IMR-90 (cell line): ENCODE data around the gene AKAP6. TPM values are rescaled to one million over a fixed set of nuclear protein-coding genes. Genes with fewer than 3 reads are reported as not detected.
A peak's percentile ranks its signal among the peaks of the same experiment; 100 is the strongest.

Experiments
- ATAC-seq: fragments of 200-7000 bp; cut with Tn5 transposase; 2 replicates; pipeline ENCODE4 v1.9.1; 2020; ENCODE audit warnings: low read depth, mild to moderate bottlenecking, moderate library complexity
- BruUV-seq: library from RNA; stranded (reverse); fragments of 400-500 nt; replicated peaks from 2 replicates; lab custom pipeline; 2021; lab: Mats Ljungman, UMichigan
- CTCF ChIA-PET: fragments of 300-600 bp; formaldehyde crosslinking; extraction: SDS; loops from one replicate; lab custom pipeline; 2021; ENCODE audit warnings: antibody characterized with exemption; lab: Yijun Ruan, JAX
- POLR2A ChIA-PET: fragments of 300-600 bp; sonication (Branson Sonifier 250); formaldehyde crosslinking; loops from one replicate; lab custom pipeline; 2022; ENCODE audit warnings: antibody characterized with exemption; ENCODE audit not compliant: unreplicated experiment; lab: Charles Lee
- DNase-seq: peaks from one replicate; pipeline ENCODE4 v3.0.0; 2013
- H2AFZ ChIP-seq: replicated peaks from 2 replicates; pipeline ENCODE3; 2013; ENCODE audit warnings: low read length, mild to moderate bottlenecking; ENCODE audit not compliant: poor library complexity
- H2AK5ac ChIP-seq: 2 replicates; pipeline ENCODE4 v1.6.1; 2013; ENCODE audit warnings: low read depth, low read length, inconsistent platforms
- H2AK9ac ChIP-seq: replicated peaks from 2 replicates; pipeline ENCODE3; 2013; ENCODE audit warnings: mild to moderate bottlenecking, low read depth, low read length, moderate library complexity; ENCODE audit not compliant: poor library complexity
- H2BK120ac ChIP-seq: 2 replicates; pipeline ENCODE4 v1.6.1; 2013; ENCODE audit warnings: low read depth, low read length, inconsistent platforms
- H2BK15ac ChIP-seq: 3 replicates; pipeline ENCODE4 v1.6.1; 2013; ENCODE audit warnings: low read depth, low read length, inconsistent platforms
- H2BK20ac ChIP-seq: 2 replicates; pipeline ENCODE4 v1.6.1; 2013; ENCODE audit warnings: low read depth, mild to moderate bottlenecking, inconsistent platforms, low read length, moderate library complexity
- H2BK5ac ChIP-seq: 2 replicates; pipeline ENCODE4 v1.6.1; 2013; ENCODE audit warnings: mild to moderate bottlenecking, low read depth, low read length, inconsistent platforms; ENCODE audit not compliant: poor library complexity, severe bottlenecking
- H3K14ac ChIP-seq: replicated peaks from 2 replicates; pipeline ENCODE4 v1.6.1; 2013; ENCODE audit warnings: low read depth, low read length, inconsistent platforms
- H3K18ac ChIP-seq: 2 replicates; pipeline ENCODE4 v1.6.1; 2013; ENCODE audit warnings: low read depth, low read length, control low read depth
- H3K23ac ChIP-seq: 2 replicates; pipeline ENCODE4 v1.6.1; 2013; ENCODE audit warnings: low read depth, low read length, inconsistent platforms
- H3K27ac ChIP-seq: 2 replicates; pipeline ENCODE4 v1.5.1; 2013; ENCODE audit warnings: mild to moderate bottlenecking, control low read depth, low read length; ENCODE audit not compliant: insufficient read depth
- H3K27me3 ChIP-seq: 2 replicates; pipeline ENCODE4 v1.6.1; 2013; ENCODE audit warnings: low read length; ENCODE audit not compliant: control insufficient read depth, insufficient read depth
- H3K36me3 ChIP-seq: 2 replicates; pipeline ENCODE4 v1.6.1; 2013; ENCODE audit warnings: low read length, mixed read lengths; ENCODE audit not compliant: control insufficient read depth, insufficient read depth
- H3K4ac ChIP-seq: 2 replicates; pipeline ENCODE4 v1.6.1; 2013; ENCODE audit warnings: low read depth, low read length, inconsistent platforms
- H3K4me1 ChIP-seq: 2 replicates; pipeline ENCODE4 v1.6.1; 2013; ENCODE audit warnings: low read length, mixed read lengths; ENCODE audit not compliant: control insufficient read depth, insufficient read depth
- H3K4me2 ChIP-seq: 2 replicates; pipeline ENCODE4 v1.6.1; 2013; ENCODE audit warnings: low read depth, mild to moderate bottlenecking, control low read depth, low read length, moderate library complexity
- H3K4me3 ChIP-seq: 2 replicates; pipeline ENCODE4 v1.5.1; 2013; ENCODE audit warnings: low read depth, mild to moderate bottlenecking, control low read depth, low read length, moderate library complexity; ENCODE audit not compliant: insufficient read depth
- H3K56ac ChIP-seq: 2 replicates; pipeline ENCODE4 v1.6.1; 2013; ENCODE audit warnings: low read length, inconsistent platforms; ENCODE audit not compliant: insufficient read depth; ENCODE audit errors: extremely low read depth
- H3K79me1 ChIP-seq, 2 experiments: 2 replicates each; pipeline ENCODE4 v1.6.1; 2013; ENCODE audit warnings: low read length in 2 of 2, inconsistent platforms in 1 of 2, low read depth in 1 of 2
- H3K9ac ChIP-seq: 2 replicates; pipeline ENCODE4 v1.6.1; 2013; ENCODE audit warnings: low read depth, low read length, control low read depth
- H3K9me1 ChIP-seq: 2 replicates; pipeline ENCODE4 v1.6.1; 2013; ENCODE audit warnings: low read length, inconsistent platforms; ENCODE audit not compliant: insufficient read depth
- H3K9me3 ChIP-seq: 2 replicates; pipeline ENCODE4 v1.6.1; 2013; ENCODE audit warnings: low read length; ENCODE audit not compliant: control insufficient read depth, insufficient read depth
- H4K20me1 ChIP-seq: 2 replicates; pipeline ENCODE4 v1.6.1; 2013; ENCODE audit warnings: low read length, inconsistent platforms; ENCODE audit not compliant: insufficient read depth
- H4K5ac ChIP-seq: 2 replicates; pipeline ENCODE4 v1.6.1; 2013; ENCODE audit warnings: mild to moderate bottlenecking, low read depth, low read length, control low read depth
- H4K8ac ChIP-seq, 2 experiments: 2 replicates each; pipeline ENCODE4 v1.6.1; 2013; ENCODE audit warnings: low read depth in 2 of 2, low read length in 2 of 2, control low read depth in 1 of 2, inconsistent platforms in 1 of 2
- H4K91ac ChIP-seq: 2 replicates; pipeline ENCODE4 v1.6.1; 2013; ENCODE audit warnings: low read depth, low read length, inconsistent platforms; ENCODE audit not compliant: insufficient read depth
- CHD1 ChIP-seq: IDR thresholded peaks from 2 replicates; pipeline ENCODE4 v1.6.1; 2012; ENCODE audit warnings: low read depth, low read length, improper control_type of control experiment
- CTCF ChIP-seq: conservative IDR thresholded peaks from 2 replicates; pipeline ENCODE4 v1.5.1; 2012; ENCODE audit warnings: mild to moderate bottlenecking, low read depth, low read length, improper control_type of control experiment
- ELK1 ChIP-seq: fragments of 150-350 bp; IDR thresholded peaks from 2 replicates; pipeline ENCODE4 v1.6.1; 2016; ENCODE audit warnings: low read depth, mild to moderate bottlenecking, low read length, moderate library complexity, borderline replicate concordance
- MAFK ChIP-seq: IDR thresholded peaks from 2 replicates; pipeline ENCODE4 v1.6.1; 2012; ENCODE audit warnings: low read depth, low read length, improper control_type of control experiment
- NFE2L2 ChIP-seq: fragments of 150-350 bp; IDR thresholded peaks from 2 replicates; pipeline ENCODE4 v1.6.1; 2016; ENCODE audit warnings: low read depth, mild to moderate bottlenecking, low read length
- RAD21 ChIP-seq: IDR thresholded peaks from 2 replicates; pipeline ENCODE4 v1.6.1; 2012; ENCODE audit warnings: low read length, improper control_type of control experiment
- RFX5 ChIP-seq: IDR thresholded peaks from 2 replicates; pipeline ENCODE4 v1.8.0; 2012; ENCODE audit warnings: low read depth, mild to moderate bottlenecking, low read length, moderate library complexity
- SMC3 ChIP-seq: fragments of 150-350 bp; IDR thresholded peaks from 2 replicates; pipeline ENCODE4 v1.6.1; 2016; ENCODE audit warnings: low read depth, mild to moderate bottlenecking, antibody characterized with exemption, low read length, moderate library complexity
- WGBS, 2 experiments: methylation state at CpG; one replicate each; pipeline versions ENCODE4 v1.1.5 to v1.1.7; 2013; ENCODE audit warnings: missing lambda C conversion rate in 2 of 2; ENCODE audit not compliant: insufficient read length in 1 of 2; ENCODE audit errors: extremely low coverage in 2 of 2; 5-methylcytosine and 5-hydroxymethylcytosine counted together
- dilution Hi-C: fragments of 300-500 bp; cut with HindIII; formaldehyde crosslinking; loops from one replicate; pipeline ENCODE4 v1.14.3; 2018; ENCODE audit warnings: low sequenced_read_pairs; ENCODE audit not compliant: unreplicated experiment
- in situ Hi-C: fragments of 300-500 bp; cut with MboI; formaldehyde crosslinking; loops from 3 replicates; pipeline ENCODE4 v1.14.3; 2019; ENCODE audit warnings: low sequenced_read_pairs, inconsistent platforms, mixed read lengths
- intact Hi-C: fragments of 100-400 bp; cut with micrococcal nuclease; formaldehyde crosslinking; loops from 2 replicates; pipeline ENCODE4 v1.10.0; 2022
- polyA plus RNA-seq, 3 experiments: library from polyadenylated mRNA; depleted of rRNA; stranded (reverse); fragments of >200 nt; gene quantifications; 2 replicates each; pipeline ENCODE4 v1.2.3, GENCODE V29; 2012; ENCODE audit warnings: low replicate concordance in 1 of 3
- total RNA-seq: library from RNA; depleted of rRNA; stranded (reverse); fragments of >200 nt; gene quantifications from 2 replicates; pipeline ENCODE4 v1.2.3, GENCODE V29; 2012

The AKAP6 gene
- total and polyA plus RNA-seq, 2 of the 4 experiments (the other 2 are of a cell fraction): 0.22 to 1.6 TPM

- H3K9ac ChIP-seq: no peak overlapping the region
Observed at GRCh38 chr14:32595497-32595896, 266.4 kb downstream of the AKAP6 start.

More at GRCh38 chr14:32595497-32595896, 266.4 kb downstream of the AKAP6 start:
- Histone ChIP-seq H3K4me3 (no peak overlapping the region), H3K27ac (no peak overlapping the region), H2BK120ac (peak overlapping the region; percentile 72; the same call in 1 of the 2 replicates), H4K5ac (no peak overlapping the region), H2BK15ac (no peak overlapping the region; the same call in 2 of the 3 replicates), H4K20me1 (no peaks in the 10 kb centered on the region; the same call in 1 of the 2 replicates), H2BK20ac (peak overlapping the region; percentile 97), H4K8ac (peak overlapping the region in 1 of 2 experiments; percentile 60; a peak in 1 of 4 replicates), H2AFZ (no peak overlapping the region), H3K4me1 (peaks cover 8% of the 10 kb centered on the region), H4K91ac (no peak overlapping the region; the same call in 1 of the 2 replicates), H3K23ac (no peak overlapping the region), H3K18ac (no peak overlapping the region), H3K36me3 (no peaks in the 10 kb centered on the region), H2BK5ac (no peak overlapping the region), H3K56ac (no peak overlapping the region; the same call in 1 of the 2 replicates), H3K79me1 (no peaks in the 10 kb centered on the region), H3K27me3 (no peaks in the 10 kb centered on the region), H3K4ac (peak overlapping the region; percentile 48), H3K9me1 (peaks cover 14% of the 10 kb centered on the region), H2AK5ac (peak overlapping the region; percentile 28; the same call in 1 of the 2 replicates), H3K9me3 (no peaks in the 10 kb centered on the region), H3K4me2 (no peak overlapping the region), H3K14ac (no peak overlapping the region), H2AK9ac (no peak overlapping the region)
- ATAC-seq (no peak), DNase-seq (no peak)
- no CpG with 5 or more reads among the region's 4 CpGs for WGBS, 2 experiments
- in situ Hi-C loops (loop anchor here (25.0 kb wide), 1 partner anchor 842 kb away; no protein-coding TSS in a partner anchor), dilution Hi-C loops (loop anchor here (25.0 kb wide), 1 partner anchor 1192 kb away; no protein-coding TSS in a partner anchor), intact Hi-C loops (loop anchor here (10.0 kb wide), 1 partner anchor 299 kb away; no protein-coding TSS in a partner anchor)
- TF ChIP-seq CTCF: no peak
- no peak for TF ChIP-seq RFX5
- no peak for TF ChIP-seq SMC3
- TF ChIP-seq RAD21: no peak
- TF ChIP-seq NFE2L2: no peak
- TF ChIP-seq CHD1: no peak
- peak; percentile 98 for TF ChIP-seq MAFK
- no peak for TF ChIP-seq ELK1
- POLR2A ChIA-PET: no interaction called here
- CTCF ChIA-PET: no interaction called here
- BruUV-seq: no TSS peak
